ENCODE results near the gene CSNK2A1. TPM values are rescaled to one million over a fixed set of nuclear protein-coding genes. Genes with fewer than 3 reads are reported as not detected.

CSNK2A1 gene
- total RNA-seq, 1 donor from 2014 or later = 214 TPM

DNA sequence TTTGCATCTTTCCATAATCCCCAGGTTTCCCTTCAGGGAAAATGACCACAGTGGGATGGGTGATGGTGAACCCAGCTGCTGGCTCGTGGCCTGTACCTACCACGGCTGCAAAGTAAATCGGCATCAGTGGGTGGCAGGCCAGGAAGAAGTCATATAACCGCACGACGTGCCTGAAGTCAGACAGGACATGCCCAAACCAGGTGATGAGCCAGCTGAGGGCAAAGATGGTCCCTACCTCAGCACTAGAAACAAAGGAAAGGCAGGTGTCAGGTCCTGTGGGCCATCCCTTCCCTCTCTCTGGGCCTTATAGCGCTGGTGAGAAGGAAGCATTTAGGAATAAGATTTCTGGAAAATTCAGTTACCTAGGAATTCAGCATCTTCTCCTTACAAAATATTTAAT, 103.4 kb downstream of the CSNK2A1 start:
- TF ChIP-seq, protein P1, sequence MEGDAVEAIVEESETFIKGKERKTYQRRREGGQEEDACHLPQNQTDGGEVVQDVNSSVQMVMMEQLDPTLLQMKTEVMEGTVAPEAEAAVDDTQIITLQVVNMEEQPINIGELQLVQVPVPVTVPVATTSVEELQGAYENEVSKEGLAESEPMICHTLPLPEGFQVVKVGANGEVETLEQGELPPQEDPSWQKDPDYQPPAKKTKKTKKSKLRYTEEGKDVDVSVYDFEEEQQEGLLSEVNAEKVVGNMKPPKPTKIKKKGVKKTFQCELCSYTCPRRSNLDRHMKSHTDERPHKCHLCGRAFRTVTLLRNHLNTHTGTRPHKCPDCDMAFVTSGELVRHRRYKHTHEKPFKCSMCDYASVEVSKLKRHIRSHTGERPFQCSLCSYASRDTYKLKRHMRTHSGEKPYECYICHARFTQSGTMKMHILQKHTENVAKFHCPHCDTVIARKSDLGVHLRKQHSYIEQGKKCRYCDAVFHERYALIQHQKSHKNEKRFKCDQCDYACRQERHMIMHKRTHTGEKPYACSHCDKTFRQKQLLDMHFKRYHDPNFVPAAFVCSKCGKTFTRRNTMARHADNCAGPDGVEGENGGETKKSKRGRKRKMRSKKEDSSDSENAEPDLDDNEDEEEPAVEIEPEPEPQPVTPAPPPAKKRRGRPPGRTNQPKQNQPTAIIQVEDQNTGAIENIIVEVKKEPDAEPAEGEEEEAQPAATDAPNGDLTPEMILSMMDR (IDR thresholded peaks at IDR 0.05; ENCODE audit: partially characterized antibody, unreplicated experiment) = no peak
- Mint-ChIP-seq H3K36me3 (ENCODE audit: unreplicated experiment) (peaks cover 16% of the 10 kb centered on the region), H3K4me1 (ENCODE audit: low read depth, unreplicated experiment) (peaks cover 9% of the 10 kb centered on the region), H3K4me3 (ENCODE audit: unreplicated experiment) (no peak overlapping the region), H3K27ac (ENCODE audit: unreplicated experiment) (no peak overlapping the region), H3K9me3 (ENCODE audit: unreplicated experiment) (peaks cover 2% of the 10 kb centered on the region), H3K27me3 (ENCODE audit: unreplicated experiment) (no peaks in the 10 kb centered on the region)
- no peak for DNase-seq

DNA sequence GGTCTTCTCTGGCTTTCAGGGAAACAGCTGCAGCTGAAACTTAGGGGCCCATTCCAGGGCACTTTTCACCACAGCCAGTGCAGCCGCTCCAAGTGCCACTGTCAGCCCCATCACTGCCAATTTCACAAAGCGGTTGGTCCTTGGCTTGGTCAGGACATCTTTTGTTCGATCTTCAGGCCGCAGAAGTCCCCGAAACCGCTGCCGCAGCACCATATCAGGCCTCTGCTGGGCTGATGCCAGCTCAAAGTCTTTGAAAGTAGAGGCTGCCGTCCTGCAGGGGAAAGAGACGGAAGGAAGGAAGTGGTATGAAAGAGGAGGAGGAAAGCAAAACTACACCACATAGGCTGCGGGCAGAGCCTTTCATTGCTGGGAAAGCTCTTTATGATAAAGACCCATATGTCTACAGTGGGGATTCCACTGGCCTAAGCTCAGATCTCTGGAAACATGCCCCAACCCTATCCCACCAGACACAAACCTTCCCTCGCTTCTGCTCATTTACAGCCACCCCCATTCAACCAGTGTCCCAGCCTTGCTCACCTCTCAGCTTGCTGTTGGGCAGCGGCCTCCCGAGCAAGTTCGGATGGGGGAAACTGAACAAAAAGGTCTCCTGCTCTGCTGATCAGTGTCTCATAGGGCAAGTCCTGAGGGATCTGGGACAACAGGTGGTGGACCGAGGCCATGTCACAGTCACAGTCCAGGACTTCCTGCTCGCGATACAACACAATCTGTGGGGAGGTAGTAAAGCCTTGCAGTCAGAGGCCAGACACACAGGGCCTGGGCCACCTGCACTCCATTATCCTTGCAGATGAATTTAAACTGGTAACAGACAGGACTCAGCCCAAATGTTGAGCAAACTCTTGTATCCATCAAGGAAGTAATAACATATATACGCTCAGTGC, 104.8 kb downstream of the CSNK2A1 start:
- TF ChIP-seq, protein P1 (IDR thresholded peaks at IDR 0.05; ENCODE audit: partially characterized antibody, unreplicated experiment) = no peak
- DNase-seq = no peak
- Mint-ChIP-seq H3K27ac (ENCODE audit: unreplicated experiment) (no peak overlapping the region), H3K36me3 (ENCODE audit: unreplicated experiment) (peaks cover 16% of the 10 kb centered on the region), H3K4me1 (ENCODE audit: low read depth, unreplicated experiment) (peaks cover 4% of the 10 kb centered on the region), H3K4me3 (ENCODE audit: unreplicated experiment) (no peak overlapping the region), H3K9me3 (ENCODE audit: unreplicated experiment) (peaks cover 2% of the 10 kb centered on the region), H3K27me3 (ENCODE audit: unreplicated experiment) (no peaks in the 10 kb centered on the region)

DNA sequence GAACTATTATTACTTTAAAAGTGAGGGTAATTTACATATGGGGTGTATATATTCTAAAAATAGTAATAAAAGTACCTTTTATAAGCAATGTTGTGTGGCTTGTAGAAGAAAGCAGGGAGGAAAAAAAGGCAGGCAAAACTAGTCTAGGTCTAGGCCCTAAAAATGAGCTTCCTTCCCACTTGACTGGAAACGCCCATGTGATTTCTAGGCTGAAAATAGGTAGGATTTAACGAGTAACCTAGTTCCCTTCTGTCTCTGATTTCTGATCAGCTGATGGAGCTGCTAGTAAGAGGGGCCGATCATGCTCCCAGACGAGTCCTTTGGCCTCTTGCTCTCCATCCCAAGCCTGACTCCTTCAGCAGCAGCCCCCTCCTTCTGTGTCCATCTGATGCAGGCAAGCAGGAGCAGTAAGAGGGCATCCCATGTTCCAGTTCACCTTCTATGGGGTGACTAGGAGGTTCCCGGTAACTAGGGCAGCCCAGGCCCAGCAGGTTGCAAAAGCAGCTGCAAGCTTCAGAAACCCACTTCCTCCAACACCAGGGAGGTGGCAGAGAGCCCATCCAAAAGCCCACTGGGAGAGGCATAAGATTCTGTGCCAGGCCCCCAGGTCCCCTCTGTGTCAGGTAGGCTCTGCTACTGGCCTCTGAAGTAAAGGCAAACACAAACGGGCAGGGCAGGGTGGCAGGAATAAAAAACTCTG, 105.7 kb downstream of the CSNK2A1 start:
- Mint-ChIP-seq H3K27ac (ENCODE audit: unreplicated experiment) (no peak overlapping the region), H3K36me3 (ENCODE audit: unreplicated experiment) (peaks cover 16% of the 10 kb centered on the region), H3K4me3 (ENCODE audit: unreplicated experiment) (no peak overlapping the region), H3K9me3 (ENCODE audit: unreplicated experiment) (peaks cover 2% of the 10 kb centered on the region), H3K4me1 (ENCODE audit: low read depth, unreplicated experiment) (peaks cover 6% of the 10 kb centered on the region), H3K27me3 (ENCODE audit: unreplicated experiment) (peaks cover 3% of the 10 kb centered on the region)
- TF ChIP-seq, protein P1 (IDR thresholded peaks at IDR 0.05; ENCODE audit: partially characterized antibody, unreplicated experiment) = no peak
- no peak for DNase-seq

- peaks cover 16% of the 10 kb centered on the region for H3K36me3 Mint-ChIP-seq (ENCODE audit: unreplicated experiment)
These were observed 107.1 kb downstream of the CSNK2A1 start for GRCh38 chr20:436476-436875.

More at GRCh38 chr20:436476-436875, 107.1 kb downstream of the CSNK2A1 start:
- peaks cover 3% of the 10 kb centered on the region for H3K27me3 Mint-ChIP-seq (ENCODE audit: unreplicated experiment)
- H3K27ac Mint-ChIP-seq (ENCODE audit: unreplicated experiment) = no peak overlapping the region
- no peak for DNase-seq
- H3K4me3 Mint-ChIP-seq (ENCODE audit: unreplicated experiment) = no peak overlapping the region
- H3K9me3 Mint-ChIP-seq (ENCODE audit: unreplicated experiment) = peaks cover 2% of the 10 kb centered on the region
- TF ChIP-seq, protein P1 (IDR thresholded peaks at IDR 0.05; ENCODE audit: partially characterized antibody, unreplicated experiment) = no peak
- H3K4me1 Mint-ChIP-seq (ENCODE audit: low read depth, unreplicated experiment) = peaks cover 6% of the 10 kb centered on the region
